Astrocyte (in vitro differentiated cells and primary cell): ENCODE results near the gene PXK.

Experiments used
- CTCF ChIP-seq: IDR thresholded peaks from 2 replicates; pipeline ENCODE4 v1.5.1; 2011; ENCODE audit warnings: low read depth, mild to moderate bottlenecking, inconsistent platforms, low read length, moderate library complexity; ENCODE audit not compliant: insufficient read depth
- EZH2 ChIP-seq: IDR thresholded peaks from 2 replicates; pipeline ENCODE4 v1.6.1; 2012; ENCODE audit warnings: mild to moderate bottlenecking, low read length, inconsistent platforms; ENCODE audit not compliant: insufficient read depth

- TF ChIP-seq EZH2 (no peak), CTCF (no peak)
Observed at GRCh38 chr3:58473275-58473674, 140.6 kb downstream of the PXK start.
